ENCODE measurements around the gene C16orf74. TPM values are rescaled to one million over a fixed set of nuclear protein-coding genes. Genes with fewer than 3 reads are reported as not detected.

Gene C16orf74
- total RNA-seq, 1 experiment from 2014 or later = 10.9 TPM

- no peak for DNase-seq (ENCODE audit: low spot score)
These were observed 76.1 kb downstream of the C16orf74 start for GRCh38 chr16:85674828-85675227.

- DNase-seq (ENCODE audit: low spot score) = no peak
These were observed 76.5 kb downstream of the C16orf74 start for GRCh38 chr16:85674418-85674755.

GRCh38 chr16:85673529-85674417 lies 77.1 kb downstream of the C16orf74 start:
- DNase-seq (ENCODE audit: low spot score) = no peak

DNA sequence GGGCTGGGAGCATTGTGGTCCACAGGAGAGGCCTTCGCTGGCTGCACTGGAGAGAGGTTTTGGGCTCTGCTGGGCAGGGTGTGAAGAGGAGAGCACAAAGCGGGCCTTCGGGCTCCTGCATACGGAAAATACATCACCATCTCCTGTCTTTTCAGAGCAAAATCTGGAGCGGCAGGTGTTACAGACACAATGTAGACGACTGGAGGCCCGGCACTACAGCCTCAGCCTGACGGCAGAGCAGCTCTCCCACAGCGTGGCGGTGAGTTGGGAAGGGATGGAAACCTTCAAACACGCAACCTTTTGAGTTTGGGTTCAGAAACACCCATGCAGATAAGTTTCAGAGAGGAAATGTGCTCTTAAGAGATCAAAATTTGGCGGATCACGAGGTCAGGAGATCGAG lies 80.1 kb downstream of the C16orf74 start:
- DNase-seq (ENCODE audit: low spot score) = no peak

DNA sequence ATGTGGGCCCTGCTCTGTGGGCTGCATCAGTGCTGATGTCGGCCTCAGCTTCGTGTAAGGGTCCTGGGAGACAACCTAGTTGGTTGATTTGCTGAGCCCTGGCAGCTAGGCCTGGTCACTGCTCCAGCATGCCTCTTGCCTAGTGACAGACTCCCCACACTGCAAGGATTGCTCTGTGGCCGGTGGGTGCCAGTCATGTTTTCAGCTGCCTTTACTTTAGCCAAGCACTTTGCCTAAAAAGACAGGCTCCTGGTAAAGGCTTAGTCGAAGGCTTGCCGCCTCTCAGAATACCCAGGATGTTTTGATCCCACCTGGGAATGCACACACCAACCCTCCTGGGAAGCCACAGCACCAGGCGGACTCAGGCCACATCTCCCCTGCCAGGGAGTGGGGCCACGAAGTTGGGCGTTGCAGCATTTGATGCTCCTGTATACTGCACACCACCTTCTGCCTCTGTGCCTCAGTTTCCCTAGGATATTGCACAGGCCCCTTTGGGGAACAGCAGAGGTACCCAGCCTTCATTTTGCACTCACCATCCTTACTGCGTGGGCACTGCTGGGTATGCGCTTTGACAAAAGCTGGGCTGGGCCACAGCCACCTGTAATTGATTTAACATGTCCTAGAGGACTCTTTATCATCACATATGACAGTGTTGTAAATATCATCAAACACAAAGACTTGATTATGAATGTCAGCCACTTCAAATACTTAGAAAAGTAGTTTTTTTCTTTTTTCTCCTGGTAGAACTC lies 82.0 kb downstream of the C16orf74 start:
- no peak for DNase-seq (ENCODE audit: low spot score)

DNA sequence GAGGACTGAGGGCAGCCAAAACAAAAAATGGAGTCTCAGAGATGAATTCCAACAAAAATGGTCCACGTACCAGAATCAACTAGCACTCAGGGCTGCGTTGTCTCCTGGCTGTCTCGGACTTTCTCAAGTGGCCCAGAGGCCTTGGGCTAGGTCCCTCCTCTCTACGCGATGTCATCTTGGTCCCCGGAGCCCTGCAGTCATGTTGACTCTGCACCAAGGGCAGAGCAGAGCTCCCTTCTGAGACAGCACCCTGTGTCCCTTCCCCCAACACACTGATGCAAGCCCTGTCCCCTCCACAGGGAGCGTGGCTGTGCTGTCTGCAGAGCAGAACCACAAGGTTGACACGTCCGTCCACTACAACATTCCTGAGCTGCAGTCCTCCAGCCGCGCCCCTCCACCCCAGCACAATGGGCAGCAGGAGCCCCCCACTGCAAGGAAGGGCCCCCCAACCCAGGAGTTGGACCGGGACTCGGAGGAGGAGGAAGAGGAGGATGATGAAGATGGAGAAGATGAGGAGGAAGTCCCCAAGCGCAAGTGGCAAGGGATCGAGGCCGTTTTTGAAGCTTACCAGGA lies 83.0 kb downstream of the C16orf74 start:
- no peak for DNase-seq (ENCODE audit: low spot score)

DNA sequence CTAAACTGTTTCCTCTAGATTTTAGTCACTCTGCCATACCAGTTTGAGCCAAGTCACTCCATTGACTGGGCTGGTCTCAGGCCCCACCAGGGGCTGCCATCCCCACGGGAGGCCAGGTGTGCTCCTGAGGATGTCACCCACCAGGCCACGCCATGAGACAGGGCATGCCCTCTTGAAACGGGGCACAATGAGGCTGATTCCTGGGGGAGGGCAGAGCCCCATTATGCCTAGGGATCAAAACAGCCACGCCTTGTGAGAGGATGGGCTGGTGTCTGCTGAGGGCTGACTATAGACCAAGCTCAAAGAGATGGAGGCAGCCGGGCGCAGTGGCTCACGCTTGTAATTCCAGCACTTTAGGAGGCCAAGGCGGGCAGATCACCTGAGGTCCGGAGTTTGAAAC lies 83.6 kb downstream of the C16orf74 start:
- no peak for DNase-seq (ENCODE audit: low spot score)

- no peak for DNase-seq (ENCODE audit: low spot score)
These were observed 85.0 kb downstream of the C16orf74 start for GRCh38 chr16:85665929-85666328.

DNA sequence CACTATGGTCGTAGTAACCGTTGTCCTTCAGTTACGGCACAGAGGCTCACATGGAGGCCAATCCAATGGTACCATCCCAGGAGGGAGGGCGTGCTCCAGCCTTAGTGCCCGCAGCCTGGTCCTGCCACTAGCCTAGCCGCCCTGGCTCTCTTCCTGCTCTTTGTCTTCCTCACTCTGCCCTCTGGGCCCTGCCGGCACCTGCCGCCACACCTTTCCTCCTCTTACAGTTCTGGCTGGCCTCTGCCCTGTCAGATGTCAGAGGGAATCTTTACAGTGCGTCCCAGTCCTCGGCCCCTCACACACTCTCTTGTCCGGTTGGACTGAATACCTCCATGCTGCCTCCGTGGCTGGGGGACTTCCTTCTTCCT lies 85.5 kb downstream of the C16orf74 start:
- no peak for DNase-seq (ENCODE audit: low spot score)

GRCh38 chr16:85664580-85665372 lies 86.1 kb downstream of the C16orf74 start:
- DNase-seq (ENCODE audit: low spot score) = no peak

GRCh38 chr16:85663891-85664321 lies 87.0 kb downstream of the C16orf74 start:
- no peak for DNase-seq (ENCODE audit: low spot score)

DNA sequence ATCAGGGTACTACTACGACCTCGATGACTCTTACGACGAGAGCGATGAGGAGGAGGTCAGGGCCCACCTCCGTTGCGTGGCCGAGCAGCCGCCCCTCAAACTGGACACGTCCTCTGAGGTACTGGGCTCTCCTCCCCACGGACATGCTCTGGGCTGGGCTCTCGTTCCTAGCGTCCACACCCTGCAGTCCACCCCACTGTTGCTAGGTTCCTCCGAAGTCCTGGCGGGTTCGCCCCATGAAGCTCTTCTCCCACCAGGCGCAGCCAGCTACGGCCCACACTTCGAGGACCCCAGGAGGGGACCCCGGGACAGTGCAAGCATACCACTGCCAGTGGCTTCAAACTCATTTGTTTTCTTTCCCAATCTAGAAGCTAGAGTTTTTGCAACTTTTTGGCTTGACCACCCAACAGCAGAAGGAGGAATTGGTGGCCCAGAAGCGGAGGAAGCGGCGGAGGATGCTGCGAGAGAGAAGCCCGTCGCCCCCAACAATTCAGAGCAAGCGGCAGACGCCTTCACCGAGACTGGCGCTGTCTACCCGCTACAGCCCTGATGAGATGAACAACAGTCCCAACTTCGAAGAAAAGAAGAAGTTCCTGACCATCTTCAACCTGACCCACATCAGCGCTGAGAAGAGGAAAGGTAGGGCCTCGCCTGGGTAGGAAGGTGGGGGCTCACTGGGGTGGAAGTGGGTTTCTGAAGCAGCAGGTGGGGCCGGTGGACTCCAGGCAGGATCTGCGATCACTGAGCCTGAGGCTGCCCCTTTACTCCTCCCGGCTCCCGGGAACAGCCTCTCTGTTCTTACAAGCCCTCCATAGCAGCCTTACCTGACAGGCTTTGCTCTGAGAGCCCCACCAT lies 87.7 kb downstream of the C16orf74 start:
- no peak for DNase-seq (ENCODE audit: low spot score)

- DNase-seq (ENCODE audit: low spot score) = no peak
These were observed 88.4 kb downstream of the C16orf74 start for GRCh38 chr16:85662482-85662812.

GRCh38 chr16:85661740-85662481 lies 89.0 kb downstream of the C16orf74 start:
- no peak for DNase-seq (ENCODE audit: low spot score)

GRCh38 chr16:85660843-85661739 lies 89.8 kb downstream of the C16orf74 start:
- DNase-seq (ENCODE audit: low spot score) = no peak

DNA sequence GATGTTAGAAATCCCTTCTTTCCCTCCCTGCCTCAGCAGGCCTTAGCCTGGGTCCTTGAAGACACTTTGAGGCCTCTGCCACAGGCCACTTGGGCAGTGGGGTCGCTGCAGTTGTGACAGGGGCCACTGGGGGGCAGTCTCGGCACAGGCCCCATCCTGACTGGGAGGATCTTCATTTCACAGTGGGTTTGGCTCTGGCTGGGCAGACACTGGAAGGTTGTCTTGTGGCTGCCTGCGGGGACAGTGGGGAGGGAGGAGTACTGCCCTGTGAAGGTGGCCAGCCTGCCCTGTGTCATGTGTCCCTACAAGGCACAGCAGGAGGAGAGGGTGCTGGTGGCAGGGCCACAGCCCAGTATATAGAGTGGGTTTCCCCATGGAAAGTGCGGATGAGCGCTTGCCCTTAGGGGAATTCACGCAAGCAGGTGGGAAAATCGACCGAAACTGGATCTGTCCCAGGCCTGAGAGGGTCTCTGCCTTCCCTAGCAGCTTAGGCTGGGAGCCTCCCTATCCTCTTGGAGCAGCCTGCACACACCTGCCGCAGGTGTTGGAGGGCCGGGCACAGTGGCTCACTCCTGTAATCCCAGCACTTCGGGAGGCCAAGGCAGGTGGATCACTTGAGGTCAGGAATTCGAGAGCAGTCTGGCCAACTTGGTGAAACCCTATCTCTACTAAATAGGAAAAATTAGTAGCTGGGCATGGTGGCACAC lies 90.9 kb downstream of the C16orf74 start:
- DNase-seq (ENCODE audit: low spot score) = peak; percentile 66

DNA sequence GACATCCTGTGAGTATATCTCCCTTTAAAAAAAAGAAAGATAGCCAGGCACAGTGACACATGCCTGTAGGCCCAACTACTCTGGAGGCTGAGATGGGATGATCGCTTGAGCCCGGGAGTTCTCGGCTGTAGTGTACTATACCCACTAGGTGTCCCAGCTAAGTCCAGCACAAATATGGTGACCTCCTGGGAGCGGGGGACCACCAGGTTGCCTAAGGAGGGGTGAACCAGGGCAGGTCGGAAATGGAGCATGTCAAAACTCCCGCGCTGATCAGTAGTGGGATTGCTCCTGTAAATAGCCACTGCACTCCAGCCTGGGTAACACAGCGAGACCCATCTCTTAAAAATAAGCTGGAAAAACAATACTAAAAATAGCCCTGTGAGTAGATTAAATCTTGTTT lies 91.6 kb downstream of the C16orf74 start:
- no peak for DNase-seq (ENCODE audit: low spot score)

GRCh38 chr16:85658504-85659326 lies 92.2 kb downstream of the C16orf74 start:
- DNase-seq (ENCODE audit: low spot score) = no peak
